GF-D8 (cell line): Measurements from ENCODE around the gene HLA-DPA1.
A peak's percentile ranks its signal among the peaks of the same experiment; 100 is the strongest.
"Not testable (repeated sequence)": the region's sequence is repeated elsewhere in the genome, so short reads cannot be mapped to it uniquely, and the experiment has no call there.

ENCODE experiments used
- DNase-seq: peaks from one replicate; lab custom pipeline; 2025; lab: John Stamatoyannopoulos, UW

Gene HLA-DPA1

DNA sequence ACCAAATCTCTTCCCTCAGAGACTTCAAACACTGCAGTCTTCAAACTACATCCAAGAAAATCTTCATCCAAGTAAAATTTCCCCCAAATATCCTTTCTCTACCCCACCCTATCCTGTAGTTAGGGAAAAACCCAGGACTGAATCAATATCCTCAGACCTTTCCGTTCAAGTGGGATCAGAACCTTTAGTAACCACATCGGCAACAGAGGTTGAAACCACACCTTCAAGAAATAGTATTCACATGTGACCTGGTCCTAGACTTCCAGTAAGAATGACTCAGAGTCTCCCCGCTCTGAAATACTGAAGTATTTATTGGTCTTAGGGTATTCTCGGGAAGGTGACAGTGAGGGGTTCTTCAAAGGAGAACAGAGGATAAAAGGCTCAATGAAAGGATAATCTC lies 8.7 kb downstream of the HLA-DPA1 start:
- DNase-seq: no peak

DNA sequence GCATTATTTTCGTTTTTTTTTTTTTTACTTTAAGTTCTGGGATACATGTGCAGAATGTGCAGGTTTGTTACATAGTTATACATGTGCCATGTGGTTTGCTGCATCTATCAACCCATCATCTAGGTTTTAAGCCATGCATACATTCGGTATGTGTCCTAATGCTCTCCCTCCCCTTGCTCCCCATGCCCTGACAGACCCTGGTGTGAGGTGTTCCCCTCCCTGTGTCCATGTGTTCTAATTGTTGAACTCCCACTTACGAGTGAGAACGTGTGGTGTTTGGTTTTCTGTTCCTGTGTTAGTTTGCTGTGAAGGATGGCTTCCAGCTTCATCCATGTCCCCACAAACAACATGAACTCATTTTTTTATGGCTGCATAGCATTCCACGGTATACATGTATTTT lies 10.0 kb downstream of the HLA-DPA1 start:
- not testable (repeated sequence) for DNase-seq

DNA sequence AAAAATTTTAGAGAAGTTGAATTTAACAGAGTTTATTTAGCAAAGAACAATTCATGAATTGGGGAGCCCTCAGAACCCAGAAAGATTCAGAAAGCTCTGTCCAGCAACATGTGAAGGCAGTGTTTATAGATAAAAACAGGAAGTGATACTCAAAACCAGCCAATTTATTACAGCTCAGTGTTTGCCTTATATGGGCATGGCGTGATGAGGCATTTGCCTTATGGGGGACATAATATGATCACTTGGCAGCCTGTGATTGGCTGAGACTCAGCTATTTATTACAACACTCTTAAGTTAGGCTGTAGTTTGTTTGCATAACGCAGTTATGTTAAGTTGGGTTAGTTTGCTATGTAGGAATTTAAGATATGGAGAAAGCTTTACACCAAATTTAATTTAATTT lies 11.5 kb downstream of the HLA-DPA1 start:
- DNase-seq: no peak

DNA sequence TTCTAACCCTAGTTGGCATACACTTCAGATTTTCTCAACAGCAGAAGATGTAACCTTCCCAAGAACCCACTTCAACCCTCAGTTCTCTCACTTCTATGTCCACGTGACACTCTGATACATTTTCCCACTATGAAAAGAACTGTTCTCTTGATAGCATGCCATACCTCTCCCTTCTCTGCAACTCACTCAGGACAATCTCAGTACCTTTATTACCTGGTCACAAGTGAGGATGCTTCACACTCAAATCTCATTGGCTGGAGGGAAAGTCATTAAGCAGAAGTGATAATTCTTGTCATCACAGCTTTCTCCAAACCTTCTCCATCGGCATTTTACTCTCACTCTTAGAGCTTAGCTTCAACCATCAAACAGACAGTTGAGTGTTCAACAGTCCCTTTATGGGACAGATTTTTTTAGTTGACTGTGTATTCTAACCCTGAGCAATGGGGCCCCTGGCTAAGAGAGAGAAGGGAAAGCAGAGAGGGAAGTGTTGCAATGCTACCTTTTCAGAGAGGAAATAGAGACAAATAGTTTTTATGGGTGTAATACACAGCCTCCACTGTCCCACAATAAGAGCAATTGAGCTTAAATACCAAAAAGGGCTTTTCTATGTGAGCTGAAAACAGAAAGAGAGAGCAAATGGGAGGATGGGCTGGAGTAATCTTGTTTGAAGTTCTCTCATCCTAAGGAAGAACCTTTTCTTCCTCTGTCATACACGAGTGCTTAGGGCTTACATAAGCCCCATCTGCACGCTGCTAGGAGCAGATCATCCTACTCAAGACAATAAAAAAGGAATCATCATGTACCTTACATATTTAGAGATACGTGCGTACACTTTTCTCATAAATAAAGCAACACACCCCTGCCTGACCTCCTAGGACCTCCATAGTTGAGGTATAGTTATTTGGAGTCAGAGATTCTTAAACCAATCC lies 16.0 kb downstream of the HLA-DPA1 start:
- DNase-seq: no peak

DNA sequence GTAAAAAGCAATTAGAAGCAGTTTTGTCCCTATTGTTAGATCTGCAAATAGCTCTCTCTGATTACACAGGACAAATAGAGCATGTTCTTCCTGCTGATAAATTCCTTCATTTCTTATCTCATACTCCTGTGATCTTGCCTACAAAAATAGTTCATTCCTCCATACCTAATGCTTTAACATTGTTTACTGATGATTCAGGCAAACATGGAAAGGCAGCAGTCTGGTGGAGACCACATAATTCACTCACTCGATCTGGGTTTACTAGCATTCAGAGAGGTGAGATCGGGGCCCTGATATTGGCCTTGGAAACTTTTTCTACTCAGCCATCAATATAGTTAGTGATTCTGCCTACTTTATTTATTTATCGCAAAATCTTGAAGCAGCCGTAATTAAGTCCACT lies 20.2 kb downstream of the HLA-DPA1 start:
- no peak for DNase-seq

DNA sequence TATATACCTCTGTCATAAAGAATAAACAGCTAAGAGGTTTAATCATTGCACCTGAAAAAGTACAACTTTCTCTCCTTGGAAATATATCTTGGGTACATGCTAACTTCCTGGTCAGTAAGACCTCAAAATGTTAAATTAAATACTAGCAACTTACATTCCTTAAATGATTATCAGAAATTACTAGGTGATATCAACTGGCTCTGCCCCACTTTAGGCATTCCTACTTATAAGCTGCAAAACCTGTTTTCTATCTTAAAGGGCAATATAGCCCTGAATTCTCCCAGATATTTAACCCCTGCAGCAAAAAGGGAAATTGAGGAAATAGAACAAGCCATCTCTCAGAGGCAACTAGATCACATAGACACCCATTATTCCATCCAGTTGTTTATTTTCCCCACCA lies 20.8 kb downstream of the HLA-DPA1 start:
- no peak for DNase-seq

DNA sequence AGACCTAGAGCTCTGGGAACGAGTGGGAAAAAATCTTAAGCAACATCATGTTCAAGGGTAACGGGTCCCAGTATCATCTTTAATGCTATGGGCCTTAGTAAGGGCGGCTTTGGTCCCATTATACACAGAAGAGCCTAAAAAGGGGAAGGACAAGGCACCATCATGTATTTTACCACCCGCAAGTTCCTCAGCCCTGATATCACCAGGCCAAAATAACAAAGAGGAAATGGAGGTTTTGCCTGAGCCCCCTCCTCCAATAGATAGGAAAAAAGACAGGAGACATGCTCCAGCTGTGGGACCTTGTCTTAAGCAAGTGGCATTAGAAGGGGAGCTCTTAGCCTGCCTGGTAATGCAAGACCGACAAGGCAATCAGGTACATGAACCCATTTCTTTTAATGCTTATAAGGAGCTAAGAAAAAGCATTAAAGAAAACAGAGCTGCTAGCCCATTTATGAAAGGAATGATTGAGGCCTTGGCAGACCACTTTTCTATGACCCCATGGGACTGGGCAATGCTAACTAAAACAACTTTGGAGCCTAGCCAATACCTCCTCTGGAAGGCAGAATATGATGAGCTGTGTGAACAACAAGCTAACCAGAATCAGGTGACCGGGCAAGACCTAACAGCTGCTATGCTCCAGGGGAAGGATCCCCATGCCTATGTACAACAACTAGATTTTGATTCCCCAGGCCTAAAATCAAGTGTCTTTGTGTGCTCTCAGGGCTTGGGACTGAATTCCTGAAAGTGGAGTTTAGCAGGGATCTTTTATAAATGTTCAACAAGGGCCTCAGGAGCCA lies 23.2 kb downstream of the HLA-DPA1 start:
- DNase-seq: no peak

DNA sequence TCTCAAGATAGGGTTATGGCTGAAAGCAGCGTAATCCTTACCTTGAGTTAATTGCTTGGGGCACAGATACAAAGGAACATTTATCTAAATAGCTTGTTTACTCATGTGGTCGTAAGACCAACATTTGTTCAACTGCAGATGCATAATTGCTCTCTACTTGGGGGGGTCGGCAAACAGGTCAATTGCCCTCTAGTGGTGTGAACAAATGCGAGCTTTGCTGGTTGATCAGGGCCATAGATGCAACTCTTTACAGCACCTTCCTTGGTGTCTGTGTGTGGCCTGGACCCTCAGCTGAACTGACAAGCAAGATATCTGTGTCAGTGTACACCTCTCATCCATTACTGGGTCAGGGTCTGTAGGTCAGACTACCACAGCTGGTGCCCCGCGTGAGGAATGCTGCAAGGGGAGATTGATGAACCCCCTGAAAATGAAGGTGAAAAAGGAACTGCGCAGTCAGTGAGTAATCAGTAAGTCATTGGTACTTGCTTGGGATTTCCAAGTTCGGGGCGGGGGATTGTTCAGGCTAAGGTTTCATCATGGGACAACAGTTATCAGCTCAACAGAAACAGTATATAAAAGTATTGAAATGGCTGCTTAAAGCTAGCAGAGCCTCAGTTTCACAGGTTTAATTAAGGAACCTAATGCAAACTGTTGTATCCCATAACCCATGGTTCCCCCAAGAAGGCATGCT lies 24.0 kb downstream of the HLA-DPA1 start:
- no peak for DNase-seq

DNA sequence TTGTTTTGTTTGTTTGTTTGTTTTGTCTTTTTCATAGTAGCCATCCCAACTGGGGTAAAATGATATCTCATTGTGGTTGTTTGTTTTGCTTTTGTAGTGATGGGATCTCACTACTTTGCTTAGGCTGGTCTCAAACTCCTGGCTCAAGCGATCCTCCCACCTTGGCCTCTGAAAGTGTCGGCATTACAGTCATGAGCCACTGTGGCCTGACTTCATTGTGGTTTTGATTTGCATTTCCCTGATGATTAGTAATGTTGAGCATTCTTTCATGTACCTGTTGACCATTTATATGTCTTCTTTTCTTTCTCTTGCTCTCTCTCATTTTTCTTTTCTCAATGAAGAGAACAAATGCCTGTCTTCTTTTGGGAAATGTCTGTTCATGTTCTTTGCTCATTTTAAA lies 33.3 kb downstream of the HLA-DPA1 start:
- DNase-seq: no peak

DNA sequence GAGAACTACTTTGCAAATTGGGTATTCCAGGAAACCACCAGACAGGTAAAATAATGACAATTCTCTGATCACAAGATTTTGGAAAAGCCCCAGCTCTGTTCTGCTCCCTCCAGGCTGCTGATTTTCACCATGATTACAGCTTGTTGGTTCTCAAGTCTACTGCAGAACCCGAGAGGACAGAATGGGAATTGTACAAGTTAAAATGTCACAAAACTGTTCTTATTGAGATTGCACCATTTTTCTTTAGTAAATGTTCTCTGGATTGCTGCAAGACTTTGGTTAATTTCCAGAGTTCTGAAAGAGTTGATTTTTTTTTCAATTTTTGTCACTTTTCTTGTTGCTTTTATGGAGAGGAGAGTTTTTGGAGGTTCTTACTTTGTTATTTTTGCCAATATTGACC lies 36.9 kb downstream of the HLA-DPA1 start:
- DNase-seq: no peak

DNA sequence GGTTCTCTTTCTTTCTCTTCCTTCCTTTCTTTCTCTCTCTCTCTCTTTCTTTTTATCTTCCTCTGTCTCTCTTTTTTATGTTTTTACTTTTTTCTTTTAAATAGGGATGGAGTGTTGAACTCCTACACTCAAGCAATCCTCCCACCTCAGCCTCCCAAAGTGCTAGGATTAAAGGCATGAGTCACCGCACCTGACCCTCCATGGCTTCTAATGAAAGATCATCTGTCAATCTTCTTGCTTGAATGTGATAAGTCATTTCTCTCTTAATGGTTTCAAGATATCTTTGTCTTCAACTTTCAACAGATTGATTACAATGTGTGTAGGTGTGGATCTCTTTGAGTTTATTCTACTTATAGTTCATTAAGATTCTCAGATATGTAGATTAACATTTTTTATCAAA lies 38.9 kb downstream of the HLA-DPA1 start:
- no peak for DNase-seq

DNA sequence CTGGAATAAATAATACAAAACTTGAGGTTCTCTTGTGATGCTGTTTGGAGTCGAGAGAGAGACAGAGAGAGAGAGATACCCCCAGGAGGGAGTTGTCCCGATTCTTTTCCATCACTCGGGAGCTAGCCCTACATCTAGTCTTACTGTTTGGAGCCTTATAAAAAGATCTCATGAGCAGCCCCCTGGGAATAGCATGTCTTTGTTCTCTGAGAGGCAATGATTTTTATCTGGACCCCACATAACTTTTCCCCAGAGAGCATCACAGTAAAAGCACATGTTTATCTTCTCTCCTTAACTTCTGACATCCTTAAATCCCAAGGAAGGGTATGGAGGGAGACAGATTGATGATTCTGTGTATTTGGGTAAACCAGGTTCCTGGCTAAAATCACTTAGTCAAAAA lies 43.2 kb downstream of the HLA-DPA1 start:
- DNase-seq: no peak

DNA sequence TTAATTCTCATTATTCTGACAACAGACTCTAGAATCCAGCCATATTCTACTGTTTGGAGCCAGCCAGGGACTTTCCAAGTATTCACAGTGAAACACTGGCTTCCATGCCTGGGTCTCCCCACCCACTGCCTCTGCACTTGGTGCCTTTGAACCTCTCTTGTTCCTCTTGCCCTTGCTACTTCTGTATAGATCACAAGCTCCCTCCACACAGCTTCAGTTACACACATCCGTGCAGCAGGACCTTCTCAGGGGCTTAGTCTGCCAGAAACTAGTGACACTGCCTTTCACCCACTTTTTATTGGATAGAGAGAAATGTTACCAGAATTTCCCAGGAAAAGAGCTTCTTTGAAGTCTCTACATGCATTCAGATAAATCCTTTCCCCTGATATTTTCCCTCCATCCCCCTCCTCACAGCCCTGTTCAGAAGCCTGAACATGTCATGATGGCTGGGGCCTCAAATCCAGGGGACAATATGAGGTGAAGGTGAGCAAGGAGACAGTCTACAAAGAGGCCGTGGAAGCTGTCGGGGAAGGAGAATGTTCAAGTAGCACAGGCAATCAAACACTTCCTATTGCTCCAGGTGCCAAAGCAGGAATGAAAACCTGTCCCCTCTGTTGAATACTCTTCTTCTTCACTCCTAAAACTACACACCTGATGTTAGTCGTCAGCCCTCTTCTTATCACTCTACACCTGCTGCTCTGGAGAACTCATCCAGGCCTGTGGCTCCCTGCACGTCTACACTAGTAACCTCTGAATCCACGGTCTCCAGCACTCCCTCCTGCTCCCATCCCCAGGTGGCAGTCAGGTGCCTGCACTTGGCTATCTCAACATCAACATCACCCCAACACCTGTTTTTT lies 43.9 kb downstream of the HLA-DPA1 start:
- DNase-seq: no peak

DNA sequence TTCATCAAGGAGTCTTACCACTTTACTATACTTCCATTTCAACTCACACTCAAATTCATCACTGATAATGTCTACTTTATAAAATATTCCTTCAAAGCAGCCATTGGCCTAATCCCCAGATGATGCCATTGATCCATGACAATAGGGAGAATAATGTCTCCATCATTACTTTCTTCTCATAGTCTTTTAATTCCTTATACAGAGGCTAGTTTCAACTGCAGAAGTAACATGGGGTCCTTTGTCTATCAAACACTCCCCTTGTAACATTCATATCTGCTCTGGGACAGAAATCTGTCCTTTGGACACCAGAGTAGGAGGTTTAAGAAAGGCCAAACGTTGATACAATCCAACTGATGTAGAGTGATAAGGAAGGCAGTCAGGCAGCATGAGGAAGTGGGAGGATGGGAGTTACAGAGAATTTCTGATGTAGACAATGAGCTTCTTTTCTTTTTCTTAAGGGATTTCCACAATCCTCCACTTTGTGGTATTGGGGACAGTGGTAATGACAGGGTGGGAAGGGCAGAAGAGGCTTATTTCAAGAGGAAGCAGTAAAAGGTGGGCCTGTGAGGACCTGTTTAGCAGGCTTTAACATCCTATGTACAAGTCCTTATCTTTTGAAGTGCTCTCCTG lies 45.1 kb downstream of the HLA-DPA1 start:
- DNase-seq: no peak

DNA sequence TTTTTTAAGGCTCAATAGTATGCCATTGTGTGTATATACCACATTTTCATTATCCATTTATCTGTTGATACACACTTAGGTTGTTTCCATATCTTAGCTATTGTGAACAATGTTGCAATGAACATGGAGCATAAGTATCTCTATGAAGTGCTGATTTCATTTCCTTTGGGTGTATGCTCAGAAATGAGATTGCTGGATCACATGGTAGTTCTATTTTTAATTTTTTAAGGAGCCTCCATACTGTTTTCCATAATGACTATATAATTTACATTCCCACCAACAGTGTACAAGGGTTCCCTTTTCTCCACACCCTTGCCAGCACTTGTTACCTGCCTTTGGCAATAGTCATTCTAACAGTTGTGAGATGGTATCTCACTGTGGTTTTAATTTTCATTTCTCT lies 48.9 kb downstream of the HLA-DPA1 start:
- no peak for DNase-seq

DNA sequence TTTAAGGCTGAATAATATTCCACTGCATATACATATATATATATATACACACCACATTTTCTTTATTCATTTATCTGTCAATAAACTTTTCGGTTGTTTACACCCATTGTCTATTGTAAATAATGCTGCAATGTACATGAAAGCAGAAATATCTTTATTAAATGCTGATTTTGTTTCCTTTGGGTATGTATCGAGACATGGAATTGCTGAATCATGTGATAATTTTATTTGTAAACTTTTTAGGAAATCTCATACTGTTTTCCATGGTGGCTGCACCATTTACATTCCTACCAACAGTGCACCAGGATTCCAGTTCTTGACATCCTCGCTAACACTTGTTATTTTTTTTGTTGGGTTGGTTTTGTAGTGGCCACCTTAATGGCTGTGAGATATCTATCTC lies 49.9 kb downstream of the HLA-DPA1 start:
- no peak for DNase-seq

DNA sequence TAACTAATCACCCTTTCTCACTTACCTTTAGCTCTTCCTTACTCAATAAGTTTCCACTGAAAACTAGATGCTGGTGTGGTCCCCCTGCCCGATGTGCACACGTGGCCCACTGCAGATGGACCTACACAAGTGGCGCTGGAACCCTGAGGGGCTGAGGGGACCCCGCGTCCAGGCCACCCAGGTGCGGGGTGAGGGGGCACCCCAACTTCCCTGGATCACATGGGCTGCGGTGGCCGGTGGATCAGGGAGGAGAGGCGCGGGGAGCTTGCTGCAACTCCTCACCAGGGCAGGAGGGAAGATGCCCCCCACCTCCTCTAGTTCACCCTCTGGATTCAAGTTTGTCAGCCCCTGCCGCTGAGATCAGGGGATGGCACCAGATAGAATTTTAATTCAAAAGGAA lies 51.5 kb downstream of the HLA-DPA1 start:
- no peak for DNase-seq

DNA sequence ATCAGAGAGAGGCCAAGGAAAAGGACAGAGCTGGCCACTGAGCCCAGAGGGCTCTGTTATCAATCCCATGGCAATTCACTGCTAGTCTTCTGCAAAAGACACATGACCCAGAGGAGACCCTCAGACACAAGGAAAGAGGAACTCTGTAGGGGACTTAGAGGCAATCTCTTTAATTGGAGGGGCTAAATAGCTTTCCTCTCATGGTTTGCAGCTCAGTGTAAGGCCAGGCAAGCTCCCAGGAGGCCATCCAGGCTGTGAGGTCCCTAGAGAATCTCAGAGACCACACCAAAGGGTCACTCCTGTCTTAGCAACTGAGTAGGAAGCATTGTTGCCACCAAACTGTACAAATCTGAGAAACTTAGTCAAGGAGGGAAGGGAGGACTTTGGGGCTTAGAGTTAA lies 54.1 kb downstream of the HLA-DPA1 start:
- DNase-seq: no peak

DNA sequence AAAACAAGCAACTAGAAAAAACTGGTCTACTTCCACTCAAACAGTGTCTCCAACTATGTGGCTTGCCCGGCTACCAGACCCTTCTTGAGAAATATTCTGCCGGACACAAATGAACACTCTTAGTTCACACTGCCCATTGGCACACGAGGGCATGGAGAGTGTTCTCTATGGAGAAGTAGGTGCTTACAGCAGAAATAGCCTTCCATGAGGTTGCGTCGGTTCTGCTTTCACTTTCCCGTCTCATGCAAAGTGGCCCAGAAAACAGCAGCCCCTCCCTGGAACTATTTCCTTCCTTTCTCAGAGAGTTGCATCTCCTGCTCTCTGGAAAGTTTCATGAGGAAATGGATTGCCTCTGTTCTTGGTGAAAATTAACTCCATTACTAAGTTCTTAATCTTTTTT lies 54.5 kb downstream of the HLA-DPA1 start:
- peak; percentile 49 for DNase-seq

DNA sequence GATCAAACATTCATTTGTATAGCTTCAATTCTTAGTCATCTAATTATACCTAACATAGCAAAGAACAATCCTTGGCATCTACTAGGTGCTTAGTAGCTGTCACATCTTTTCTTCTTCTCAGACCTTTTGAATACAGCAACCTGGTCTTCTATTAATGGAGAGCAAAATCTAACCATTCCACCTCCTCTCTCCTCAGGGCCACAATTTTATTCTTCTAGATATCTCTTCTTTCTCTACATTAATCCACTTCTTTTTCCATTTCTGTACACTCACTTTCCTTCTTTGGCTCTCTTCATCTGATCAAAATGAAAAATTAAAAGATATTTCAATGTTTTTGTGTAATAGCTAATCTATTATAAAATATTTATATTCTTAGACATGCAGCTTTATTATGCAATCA lies 55.0 kb downstream of the HLA-DPA1 start:
- no peak for DNase-seq

DNA sequence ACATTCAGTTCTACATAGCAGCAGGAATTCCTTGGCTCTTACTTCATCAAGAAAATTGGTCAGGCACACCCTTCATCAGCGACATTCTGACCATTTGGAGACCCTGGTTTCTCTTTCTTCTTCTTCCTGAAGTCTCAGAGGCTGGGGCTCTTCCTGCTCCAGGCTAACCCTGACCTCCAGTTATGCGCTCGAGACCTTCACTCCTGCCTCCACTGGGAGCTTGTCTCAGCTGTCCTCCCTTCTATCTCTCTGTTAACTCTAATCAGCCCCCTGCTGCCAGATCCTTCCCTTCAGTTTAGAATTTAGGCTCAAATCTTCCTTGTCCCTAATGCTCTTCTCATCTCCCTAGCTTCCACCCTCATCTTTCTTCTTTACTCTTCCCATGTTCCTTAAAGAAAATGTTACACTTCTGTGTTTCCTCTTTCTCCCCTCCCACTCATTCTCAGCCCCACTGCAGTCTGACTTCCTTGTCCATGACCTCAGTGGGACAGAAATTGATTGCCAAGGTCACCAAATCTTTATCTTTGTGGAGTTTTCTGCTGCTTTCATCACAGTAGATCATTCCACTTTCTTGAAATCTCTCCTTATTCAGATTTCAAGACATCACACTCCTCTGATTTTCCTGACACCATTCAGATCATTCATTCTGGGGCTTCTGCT lies 55.6 kb downstream of the HLA-DPA1 start:
- no peak for DNase-seq
